Stimulated activated CD8-positive, alpha-beta memory T cell treated with anti-CD3 and anti-CD28 coated beads, Interleukin-15, amount 100 ng/mL, for 24 hours (primary cell): ENCODE measurements around the gene SDF4.

Source experiments
- DNase-seq: peaks from one replicate; pipeline ENCODE4 v3.0.0-alpha.2; 2020; ENCODE audit warnings: low read depth

Gene SDF4

GRCh38 chr1:1242461-1243265, 10.9 kb upstream of the SDF4 start:
- no peak for DNase-seq

DNA sequence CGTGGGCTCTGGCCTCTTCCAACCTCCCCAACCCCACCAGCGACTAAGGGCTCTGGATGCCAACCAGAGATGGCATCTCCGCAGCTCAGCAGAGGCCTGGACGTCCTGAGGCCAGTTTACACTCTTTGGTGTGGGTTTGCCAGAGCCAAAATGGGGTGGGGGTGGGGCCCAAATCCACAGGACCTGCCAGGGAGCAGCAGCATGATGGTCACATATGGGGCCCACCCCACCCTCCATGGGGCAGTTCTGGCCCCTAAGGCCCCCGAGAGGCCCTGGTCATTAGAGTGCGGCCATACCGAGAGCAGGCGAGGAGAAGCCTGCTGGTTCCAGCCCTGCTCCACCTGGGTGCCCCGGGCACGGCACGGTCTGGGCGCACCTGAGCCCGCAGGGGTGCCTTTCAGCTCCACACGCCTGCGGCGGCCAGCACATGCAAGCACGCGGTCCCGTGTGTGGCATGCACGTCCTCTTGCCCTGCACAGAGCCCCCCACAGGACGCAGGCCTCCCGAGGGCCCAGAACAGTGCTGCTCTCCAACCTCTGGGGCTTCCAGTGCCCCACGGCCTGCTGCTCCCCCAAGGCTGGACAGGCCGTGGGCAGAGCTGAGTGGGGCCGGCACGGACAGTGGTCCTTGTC, 9.9 kb upstream of the SDF4 start:
- no peak for DNase-seq

- DNase-seq: no peak
Measured at GRCh38 chr1:1240822-1241587, 9.2 kb upstream of the SDF4 start.

GRCh38 chr1:1240348-1240732, 8.5 kb upstream of the SDF4 start:
- DNase-seq: no peak

DNA sequence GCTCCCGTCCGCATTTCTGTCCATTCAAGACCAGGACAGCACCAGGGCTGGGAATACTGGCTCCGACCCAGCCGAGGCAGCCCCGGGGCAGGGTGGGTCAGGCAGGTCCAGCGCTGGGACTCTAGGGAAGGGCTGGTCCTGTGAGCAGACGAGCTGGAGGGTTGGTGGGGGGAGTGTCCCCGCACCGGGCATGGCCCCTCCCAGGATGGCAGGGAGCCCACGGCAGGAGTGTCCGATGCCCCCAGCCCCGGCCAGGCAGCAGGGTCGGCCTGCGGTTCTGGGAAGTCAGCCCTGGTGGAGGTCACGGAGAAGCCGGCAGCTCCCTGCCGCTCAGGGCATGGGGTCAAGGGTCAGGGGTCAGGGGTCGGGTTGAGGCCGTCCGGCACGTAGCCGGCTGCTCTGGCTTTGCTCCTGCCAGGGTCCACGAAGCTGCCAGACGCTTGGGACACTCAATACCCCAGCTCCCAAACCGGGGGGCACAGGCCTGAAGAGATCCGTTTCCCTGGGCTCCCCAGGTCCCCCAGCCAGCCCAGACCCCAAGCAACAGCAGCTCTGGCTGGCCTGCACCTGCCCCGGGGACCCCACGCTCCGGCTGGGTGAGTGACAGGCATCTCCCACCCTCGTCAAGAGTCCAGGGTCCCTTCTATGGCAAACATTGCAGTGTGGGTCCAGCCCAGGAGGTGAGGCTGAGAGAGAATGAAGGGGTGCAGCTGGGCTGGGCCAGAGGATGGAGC, 8.0 kb upstream of the SDF4 start:
- DNase-seq: no peak

DNA sequence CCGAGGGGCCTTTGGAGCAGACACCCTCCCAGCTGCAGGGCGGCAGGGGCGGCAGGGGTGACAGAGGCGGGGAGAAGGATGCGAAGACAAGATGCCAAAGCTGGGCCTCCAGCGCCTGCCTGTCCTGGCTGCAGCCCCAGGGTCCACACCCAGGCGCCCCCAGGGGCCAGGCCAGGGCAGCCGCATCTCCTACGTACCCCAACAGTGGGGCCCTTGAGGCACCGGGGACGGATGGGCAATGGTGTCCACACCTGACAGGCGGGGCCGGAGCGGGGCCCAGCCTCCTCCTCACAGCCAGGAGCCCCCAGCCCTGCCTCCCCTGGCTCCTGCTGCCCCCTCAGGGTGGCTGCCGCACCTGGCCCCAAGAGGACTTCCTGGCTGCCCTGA, 7.4 kb upstream of the SDF4 start:
- DNase-seq: no peak

GRCh38 chr1:1238702-1239178, 6.9 kb upstream of the SDF4 start:
- no peak for DNase-seq

DNA sequence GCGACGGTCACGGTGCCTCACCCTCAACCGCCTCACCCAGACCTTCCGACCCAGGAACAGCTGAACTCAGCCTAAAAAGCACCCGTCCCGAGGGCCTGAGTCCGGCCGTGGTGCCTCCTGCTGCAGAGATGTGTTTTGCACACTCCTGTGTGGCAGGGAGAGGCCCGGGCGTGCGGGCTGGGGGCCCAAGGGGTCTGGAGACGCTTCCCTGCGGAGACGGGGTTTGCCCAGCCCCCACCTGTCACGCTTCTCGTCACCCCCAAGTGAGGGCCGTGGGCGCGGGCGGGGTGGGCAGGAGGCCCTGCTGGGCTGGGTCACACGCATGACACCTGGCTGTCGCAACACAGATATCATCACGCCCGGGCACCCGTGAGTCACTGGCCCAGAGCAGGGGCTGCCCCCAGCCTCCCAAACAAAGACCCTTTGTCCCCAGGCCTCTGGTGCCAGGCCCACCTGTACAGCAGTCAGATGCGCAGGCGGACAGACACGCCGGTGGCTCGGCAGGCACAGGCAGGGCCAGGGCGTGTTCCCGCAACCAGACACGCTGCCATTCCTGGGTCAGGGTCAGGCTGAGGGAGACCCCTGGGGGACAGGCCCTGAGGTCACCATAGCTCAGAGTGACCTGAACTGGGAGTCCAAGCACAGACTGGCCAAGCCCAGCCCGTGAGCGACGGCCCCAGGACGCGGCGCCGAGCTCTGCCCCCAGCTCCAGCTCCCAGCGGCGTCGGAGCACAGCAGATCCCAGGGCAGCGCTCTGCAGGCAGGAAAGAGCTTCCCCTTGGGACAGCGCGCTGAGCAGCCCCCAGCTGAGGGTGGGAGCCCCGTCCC, 6.3 kb upstream of the SDF4 start:
- DNase-seq: no peak

GRCh38 chr1:1236945-1237873, 5.4 kb upstream of the SDF4 start:
- no peak for DNase-seq

- no peak for DNase-seq
Measured at GRCh38 chr1:1236176-1236763, 4.5 kb upstream of the SDF4 start.

GRCh38 chr1:1235016-1235744, 3.4 kb upstream of the SDF4 start:
- no peak for DNase-seq

DNA sequence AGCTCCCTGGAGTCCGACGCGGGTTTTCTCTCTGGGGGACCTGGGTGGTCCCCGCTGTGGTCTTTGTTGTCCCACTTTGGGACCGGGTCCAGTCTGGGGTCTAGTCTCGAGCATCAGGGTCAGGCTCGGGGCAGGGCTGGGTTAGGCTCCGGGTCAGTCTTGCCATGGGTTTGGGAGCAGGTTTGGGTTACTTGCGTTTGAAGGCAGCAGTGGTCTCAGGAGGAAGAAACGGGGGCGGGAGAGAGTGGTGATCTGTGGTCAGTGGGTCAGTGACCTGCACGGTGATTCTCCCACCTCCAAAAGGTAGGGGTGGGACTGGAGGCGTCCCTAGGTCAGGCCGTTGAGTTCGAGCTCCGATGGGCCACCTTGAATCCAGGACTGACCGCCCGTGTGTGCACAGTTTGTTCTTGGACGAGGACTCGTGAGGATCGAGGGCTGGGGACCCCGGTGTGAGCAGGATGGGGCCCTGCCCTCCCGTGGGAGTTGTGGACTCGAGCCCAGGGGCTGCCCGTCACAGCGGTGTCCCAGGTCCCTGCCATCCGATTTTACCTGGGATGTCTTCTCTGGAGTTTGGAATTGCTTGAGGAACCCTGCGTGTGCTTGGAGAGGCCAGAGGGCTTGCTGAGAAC, 2.5 kb upstream of the SDF4 start:
- no peak for DNase-seq

- no peak for DNase-seq
Measured at GRCh38 chr1:1233567-1233892, 1.7 kb upstream of the SDF4 start.

DNA sequence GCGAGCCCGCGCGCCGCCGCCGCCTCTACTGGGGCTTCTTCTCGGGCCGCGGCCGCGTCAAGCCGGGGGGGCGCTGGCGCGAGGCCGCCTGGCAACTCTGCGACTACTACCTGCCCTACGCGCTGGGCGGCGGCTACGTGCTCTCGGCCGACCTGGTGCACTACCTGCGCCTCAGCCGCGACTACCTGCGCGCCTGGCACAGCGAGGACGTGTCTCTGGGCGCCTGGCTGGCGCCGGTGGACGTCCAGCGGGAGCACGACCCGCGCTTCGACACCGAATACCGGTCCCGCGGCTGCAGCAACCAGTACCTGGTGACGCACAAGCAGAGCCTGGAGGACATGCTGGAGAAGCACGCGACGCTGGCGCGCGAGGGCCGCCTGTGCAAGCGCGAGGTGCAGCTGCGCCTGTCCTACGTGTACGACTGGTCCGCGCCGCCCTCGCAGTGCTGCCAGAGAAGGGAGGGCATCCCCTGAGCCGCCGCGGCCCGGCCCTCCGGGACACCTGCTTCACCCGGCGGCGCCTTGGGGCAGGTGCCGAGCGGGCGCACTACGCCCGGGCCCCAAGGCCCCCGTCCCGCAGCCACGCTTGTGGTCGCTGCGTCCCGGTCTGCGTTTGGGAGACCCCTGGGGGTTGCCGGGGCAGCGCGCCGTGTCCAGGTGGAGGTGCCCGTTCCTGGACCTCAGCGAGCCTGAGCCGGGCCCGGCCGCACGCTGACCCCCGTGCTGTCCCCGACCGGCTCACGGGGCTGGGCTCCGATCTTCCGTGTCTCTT, 1.2 kb upstream of the SDF4 start:
- no peak for DNase-seq

DNA sequence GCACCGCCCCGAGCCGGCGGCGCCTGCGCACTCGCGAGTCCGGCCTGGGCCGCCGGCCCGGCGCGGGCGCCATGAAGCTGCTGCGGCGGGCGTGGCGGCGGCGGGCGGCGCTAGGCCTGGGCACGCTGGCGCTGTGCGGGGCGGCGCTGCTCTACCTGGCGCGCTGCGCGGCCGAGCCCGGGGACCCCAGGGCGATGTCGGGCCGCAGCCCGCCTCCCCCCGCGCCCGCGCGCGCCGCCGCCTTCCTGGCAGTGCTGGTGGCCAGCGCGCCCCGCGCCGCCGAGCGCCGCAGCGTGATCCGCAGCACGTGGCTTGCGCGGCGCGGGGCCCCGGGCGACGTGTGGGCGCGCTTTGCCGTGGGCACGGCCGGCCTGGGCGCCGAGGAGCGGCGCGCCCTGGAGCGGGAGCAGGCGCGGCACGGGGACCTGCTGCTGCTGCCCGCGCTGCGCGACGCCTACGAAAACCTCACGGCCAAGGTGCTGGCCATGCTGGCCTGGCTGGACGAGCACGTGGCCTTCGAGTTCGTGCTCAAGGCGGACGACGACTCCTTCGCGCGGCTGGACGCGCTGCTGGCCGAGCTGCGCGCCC, 501 bp upstream of the SDF4 start, which contains the start of gene B3GALT6:
Gene B3GALT6, plus strand, starts transcription at position 30 of the 588 bp plus-strand sequence. Its CDS starts 42 bp downstream, at position 72.
- DNase-seq: no peak

DNA sequence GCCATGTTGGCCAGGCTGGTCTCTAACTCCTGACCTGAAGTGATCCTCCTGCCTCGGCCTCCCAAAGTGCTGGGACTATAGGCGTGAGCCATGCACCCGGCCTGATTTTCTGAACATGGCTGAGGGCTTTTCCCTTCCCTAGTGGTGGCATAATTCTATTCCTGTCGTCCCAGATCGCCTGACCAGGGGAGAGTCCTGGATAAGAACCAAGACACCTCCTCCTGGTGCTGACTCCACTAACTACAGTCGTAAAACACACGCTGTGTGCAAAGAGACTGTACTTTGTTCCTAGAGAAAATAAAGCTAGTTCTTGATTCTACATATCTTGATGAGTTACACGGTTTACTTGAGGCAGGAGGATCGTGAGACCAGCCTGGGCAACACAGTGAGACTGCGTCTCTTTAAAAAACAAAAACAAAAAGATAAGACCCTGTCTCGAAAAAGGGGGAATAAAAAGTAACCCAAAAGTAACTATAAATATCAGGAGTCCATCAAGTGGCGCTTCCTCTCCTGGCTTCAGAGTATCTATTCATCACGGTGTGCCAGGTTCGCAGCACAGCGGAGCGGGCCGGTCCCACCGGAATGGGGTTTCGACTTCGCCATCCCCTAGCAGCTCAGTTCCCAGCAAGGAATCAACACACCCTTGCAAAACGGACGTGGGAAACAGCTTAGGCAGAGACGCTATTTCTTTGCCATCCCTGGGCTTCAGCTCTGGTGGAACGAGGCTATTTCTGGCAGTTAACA, 973 bp downstream of the SDF4 start:
- DNase-seq: no peak

DNA sequence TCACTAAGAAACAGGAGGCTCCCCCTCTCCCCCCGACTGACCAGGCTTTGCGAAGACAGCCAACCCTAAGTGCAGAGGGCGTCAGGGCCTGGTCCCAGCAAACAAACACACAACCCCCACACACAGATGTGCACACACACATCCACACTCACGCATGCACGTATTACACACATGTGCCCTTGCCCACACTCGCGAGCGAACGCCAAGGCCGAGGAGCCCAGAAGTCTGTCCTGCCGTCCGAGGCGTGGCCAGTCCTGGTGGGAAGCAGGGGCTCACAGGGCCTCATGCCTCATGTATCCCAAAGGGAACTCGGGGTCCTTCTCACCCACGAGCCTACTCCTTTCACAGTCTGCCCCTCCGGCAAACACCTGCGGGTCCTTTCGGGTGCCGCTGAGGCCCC, 2.0 kb downstream of the SDF4 start:
- no peak for DNase-seq
